Measurements from ENCODE around the gene PRKAB1.
"Not testable (repeated sequence)": the region's sequence is repeated elsewhere in the genome, so short reads cannot be mapped to it uniquely, and the experiment has no call there.

The PRKAB1 gene

DNA sequence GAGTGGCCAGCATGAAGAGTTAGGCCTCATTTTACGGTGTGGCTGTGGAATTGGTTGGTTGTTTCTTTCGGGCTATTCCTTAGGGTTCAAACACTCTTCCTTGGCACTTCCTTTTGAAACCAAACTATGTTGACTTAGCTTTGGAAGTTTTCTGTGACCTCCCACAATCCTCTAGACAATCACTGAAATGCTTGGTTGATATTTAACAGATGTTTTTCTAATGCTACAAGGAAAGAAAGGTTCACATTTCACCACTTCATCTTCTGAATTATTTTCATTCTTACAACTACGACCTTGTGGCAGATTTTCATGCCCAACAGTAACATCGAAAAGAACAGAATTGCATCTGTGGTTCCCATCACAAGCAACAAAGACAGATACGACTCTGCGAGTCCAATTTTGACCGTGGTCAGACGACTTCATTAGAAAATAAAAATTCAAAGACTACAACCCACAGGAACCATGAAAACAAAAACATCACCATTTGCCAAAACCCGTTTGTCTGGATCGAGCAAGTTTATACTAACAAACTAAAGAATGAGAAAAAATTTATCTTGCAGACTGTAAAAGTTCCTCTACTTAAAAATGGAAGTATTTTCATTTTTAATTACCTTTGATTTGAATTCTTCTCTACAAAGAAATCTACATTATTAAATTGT is 16.9 kb downstream of the PRKAB1 start:
- no peak for DNase-seq (ENCODE audit: low read depth in 2 of 2)

DNA sequence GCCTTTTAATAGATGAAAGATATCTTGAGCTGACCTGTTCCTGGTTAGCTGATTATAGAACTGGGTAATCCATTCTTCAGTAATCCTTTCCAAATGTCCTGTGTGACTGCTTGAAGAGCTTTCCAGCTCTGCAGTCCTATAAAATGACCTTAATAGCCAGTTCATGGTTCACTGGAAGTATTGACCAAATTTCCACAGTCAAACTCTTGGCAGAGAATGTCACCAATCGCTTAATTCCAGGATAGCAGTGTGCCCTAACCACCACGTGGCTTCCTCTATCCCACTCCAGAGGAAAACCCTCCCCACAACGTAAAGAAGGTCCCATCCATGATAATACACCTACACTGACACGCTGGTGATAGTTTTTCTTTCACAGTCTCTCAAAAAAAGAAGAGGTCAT is 17.4 kb downstream of the PRKAB1 start:
- no peak for DNase-seq (ENCODE audit: low read depth in 2 of 2)

DNA sequence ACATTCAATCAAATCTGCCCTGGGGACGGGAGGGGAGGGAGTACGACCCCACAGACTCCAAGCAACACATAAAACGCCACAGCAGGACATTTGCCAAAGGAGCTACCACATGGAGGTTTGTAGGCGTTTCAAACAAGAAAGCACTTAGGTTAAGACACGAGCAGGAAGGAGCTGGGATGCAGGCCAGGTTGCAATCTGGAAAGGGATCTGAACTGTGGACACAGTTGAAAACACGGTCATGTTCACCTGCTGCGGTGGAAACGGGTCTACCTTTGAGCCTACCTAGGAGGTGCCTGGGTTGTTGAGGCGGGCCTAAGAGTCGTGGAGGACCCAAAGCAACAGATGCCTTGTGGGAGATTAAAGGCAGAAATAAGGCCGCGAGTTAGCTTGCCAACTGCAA is 18.4 kb downstream of the PRKAB1 start:
- no peak for DNase-seq (ENCODE audit: low read depth in 2 of 2)

DNA sequence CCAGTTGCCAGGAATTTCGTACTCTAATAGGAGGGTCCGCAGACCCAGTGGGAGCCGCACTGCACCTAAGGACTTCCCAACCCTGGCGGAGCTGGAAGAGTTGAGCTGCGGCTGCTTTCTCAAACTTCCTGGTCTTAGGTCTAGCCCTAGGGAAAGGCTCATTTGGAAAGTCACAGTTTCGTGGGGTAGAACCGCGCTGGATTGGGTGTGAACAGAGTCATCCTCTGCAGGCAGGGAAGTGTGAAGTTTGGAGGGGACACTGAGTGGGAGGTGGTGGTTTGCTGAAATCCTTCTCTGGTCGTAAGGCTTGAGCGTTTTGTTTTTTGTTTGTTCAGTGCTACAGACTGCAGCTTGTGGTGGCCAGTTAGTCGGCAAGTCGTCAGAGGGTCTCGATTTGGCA is 18.8 kb downstream of the PRKAB1 start:
- no peak for DNase-seq (ENCODE audit: low read depth in 2 of 2)

DNA sequence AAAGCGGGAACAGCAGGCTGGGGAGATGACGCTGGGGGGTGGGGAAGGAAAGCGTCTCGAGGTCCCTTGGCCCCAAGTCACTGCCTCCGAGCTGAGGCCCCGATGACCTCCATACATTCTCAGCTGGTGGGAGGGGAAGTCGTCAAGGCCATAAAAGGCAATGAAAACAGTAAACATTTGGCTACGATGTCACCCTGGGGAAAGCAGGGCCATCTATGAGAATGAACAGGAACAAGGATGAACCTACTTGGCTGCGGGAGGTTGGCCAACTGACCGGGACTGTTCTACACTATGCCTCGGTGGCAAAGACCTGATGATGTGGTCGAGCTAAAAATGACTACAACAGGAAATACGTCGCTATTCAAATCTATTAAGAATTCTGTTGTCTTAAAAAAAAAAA is 19.5 kb downstream of the PRKAB1 start:
- no peak for DNase-seq (ENCODE audit: low read depth in 2 of 2)

DNA sequence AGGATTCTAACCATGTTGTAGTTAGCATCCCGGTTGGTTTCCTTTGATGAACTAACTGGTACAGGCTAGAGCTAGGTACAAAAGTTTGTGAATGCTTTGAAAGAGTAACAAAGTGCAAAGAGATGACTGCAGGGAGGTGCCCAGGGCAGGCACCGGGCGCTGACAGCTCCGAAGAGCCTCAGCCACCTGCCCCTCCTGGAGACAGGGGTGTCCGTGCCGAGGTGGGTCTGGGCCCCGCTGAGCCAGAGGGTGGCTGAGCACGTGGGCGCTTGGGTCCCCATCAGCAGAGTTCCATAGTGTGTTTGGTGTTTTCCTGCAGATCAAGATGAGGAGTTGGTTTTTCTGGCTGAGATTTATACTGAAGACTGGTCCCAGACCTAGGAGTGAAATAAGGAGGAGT is 19.9 kb downstream of the PRKAB1 start:
- DNase-seq (ENCODE audit: low read depth in 2 of 2), result no peak

DNA sequence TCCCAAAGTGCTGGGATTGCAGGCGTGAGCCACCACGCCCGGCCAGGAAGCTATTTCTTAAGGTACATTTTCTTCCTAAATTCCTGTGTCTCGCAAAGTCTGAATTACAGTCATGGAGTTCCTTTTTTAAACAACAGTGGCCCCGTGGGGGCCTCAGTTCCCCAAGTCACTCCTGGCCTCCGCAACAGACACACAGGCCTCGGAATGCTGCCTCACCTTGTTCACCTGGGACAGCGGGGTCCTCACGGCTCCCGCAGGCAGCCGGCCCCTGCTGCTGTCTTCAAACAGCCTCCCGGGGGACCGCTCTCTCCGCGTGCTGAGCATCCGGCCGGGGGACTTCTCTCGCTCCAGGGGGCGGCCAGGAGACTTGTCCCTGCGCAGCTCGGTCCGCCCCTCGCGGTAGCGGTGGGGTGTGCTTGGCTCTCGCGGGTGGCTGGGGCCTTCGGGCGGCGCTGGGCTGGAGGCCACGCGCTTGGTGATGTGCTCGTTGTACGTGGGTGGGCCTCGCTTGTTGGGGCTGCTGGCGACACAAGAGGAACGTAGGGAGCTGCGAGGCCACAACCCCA is 22.1 kb downstream of the PRKAB1 start:
- no peak for DNase-seq (ENCODE audit: low read depth in 2 of 2)

DNA sequence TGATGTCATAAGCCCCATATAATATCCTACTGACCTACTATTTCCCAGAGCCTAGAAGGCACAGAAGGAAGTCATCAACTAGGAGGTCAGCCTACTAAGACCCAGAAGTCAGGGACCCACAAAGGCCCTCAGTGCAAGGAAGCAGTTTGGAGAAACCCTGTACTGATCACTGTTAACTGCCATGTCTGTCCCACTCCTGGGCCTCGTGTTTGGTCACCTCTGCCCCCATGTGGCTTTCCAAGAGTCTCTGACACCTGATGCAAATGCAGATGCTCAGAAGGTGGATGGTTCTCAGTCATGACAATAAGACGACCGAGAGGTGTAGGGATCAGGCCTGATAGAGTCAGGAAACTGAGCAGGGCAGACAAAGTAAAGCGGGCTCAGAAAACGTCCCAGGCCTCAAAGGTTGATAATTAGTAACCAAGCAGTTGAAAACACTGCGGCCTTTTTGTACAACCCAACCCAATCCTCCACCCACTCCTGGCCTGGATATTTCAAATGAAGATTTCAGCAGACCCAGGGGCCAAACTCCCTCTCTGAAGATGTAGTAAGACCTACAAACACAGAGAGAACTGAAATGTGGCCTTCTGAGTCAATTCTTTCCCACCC is 23.4 kb downstream of the PRKAB1 start:
- no peak for DNase-seq (ENCODE audit: low read depth in 2 of 2)

DNA sequence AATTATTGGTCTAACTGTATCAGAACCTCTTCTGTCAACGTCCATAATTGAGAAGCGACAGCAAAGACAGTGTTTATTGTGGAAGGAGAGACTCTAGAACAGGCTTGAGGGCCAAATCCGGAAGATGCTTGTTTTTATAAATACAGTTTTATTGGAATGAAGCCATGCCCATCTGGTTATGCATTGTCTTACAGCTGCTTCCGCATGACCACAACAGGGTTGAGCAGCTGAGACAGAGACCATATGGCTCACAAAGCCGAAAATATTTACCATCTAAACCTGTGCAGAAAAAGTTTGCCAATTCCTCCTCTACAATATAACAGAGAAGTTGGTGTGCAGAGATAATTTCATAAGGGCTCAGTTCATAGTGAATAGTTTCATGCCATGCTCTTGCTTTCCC is 24.5 kb downstream of the PRKAB1 start:
- DNase-seq (ENCODE audit: low read depth in 2 of 2), result no peak

DNA sequence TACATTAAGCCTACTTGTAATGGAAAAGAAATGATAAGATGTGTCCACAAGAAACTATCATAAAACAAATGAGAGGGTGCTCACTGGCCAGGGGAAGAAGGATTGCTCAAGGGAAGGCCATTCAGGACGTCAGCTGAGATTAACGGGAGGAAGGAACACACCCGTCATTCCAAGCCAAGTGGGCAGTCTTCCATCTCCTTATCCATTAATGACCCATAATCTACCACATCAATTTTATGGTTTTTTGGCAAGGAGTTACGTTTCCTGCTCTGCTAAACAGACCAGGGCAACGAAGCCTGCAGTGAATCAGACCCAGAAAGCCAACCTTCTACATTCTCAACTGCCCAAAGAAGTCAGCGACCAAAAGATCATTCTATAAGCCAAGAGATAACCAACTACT is 25.1 kb downstream of the PRKAB1 start:
- DNase-seq (ENCODE audit: low read depth in 2 of 2), result no peak

DNA sequence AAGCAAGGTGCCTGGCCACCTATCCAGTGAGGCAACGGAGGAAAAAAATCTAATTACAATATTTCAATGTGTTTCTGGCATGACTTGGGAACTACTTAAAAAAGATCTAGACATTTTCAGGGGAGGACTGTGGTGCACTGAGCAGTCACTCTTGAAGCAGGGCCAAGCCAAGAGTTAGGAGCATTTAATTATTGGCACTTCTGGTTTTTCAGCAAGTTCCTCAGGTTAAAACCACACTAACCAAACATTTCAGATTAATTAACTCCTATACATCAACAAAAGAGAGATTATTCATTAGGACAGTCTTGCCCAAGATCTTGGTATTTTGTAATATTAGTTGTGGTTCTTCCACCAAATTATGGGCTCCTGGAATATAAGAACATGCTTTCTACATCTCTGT is 25.6 kb downstream of the PRKAB1 start:
- no peak for DNase-seq (ENCODE audit: low read depth in 2 of 2)

DNA sequence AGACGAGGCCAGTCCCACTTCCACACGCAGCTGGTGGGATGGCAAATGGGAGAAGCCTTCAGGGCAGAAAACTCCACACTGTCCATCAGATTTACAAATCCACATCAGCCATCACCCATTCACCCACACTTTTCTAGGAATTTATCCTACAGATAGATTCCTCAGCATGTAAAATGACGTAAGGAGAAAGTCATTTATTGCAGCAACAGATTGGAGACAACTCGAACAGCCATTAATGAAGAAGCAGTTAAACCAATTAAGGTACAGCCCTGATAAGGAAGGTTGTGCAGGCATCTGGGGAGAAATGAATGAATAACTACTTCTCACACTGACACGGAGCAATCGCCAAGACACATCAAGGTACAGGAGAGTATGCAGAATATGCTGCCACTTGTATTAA is 26.2 kb downstream of the PRKAB1 start:
- no peak for DNase-seq (ENCODE audit: low read depth in 2 of 2)

DNA sequence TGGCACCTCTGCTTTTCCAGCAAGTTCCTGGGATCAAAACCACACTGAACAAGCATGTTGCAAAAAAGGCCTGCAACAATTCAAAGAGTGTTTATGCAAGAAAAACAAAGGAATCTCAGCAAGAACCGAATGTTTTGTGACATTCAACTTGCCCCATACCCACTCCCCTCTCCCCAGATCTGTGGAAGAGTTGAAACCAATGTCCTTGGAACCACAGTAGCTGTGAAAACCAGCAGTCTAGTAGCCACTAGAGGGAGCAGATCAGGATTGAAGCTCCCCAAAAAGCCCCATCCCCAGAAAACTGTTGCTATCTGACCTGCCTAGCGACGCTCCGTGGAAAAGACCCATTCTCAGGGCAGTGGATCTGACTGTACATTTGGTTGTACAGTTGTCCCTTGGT is 27.1 kb downstream of the PRKAB1 start:
- no peak for DNase-seq (ENCODE audit: low read depth in 2 of 2)

DNA sequence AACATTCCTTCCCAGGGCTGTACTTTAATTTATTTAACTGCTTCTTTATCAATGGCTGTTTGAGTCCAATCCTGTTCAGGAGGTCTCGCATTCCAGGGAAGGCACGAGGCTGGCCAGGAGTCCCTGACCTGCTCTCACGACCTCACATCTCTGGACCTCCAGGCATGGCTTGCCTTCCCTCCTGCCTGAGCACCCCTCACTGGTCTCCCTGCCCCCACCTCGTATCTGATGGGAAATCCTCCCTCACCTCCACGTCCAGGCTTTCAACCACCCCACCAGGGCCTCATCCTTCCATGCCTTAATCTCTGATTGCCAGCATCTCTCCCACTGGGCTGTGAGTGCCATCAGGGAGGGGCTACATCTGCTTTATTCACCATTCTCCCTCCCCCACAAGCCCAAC is 29.0 kb downstream of the PRKAB1 start:
- no peak for DNase-seq (ENCODE audit: low read depth in 2 of 2)

DNA sequence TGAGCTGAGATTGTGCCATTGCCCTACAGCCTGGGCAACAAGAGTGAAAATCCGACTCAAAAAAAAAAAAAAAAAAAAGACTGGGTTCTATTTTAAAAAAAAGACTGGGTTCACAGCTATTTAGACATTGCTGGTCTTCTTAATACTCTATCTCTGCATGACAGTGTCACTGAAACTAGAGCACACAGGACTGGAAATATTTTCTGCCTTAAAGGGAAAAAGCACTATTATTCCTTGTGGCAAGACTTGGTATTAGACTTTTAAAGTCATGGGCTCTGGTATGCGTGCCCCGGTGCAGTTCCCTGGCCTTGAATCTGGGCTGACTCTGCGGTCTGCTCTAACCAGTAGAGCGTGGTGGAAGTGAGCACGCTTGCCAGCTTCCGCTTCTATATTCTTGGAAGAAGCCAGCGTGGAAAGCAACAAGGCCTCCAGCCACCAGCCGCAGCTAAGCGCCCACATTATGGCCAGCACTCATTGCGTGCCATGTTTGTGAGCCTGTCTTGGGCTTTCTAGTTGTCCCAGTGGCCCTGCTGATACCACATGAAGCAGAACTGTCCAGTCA is 31.3 kb downstream of the PRKAB1 start:
- no peak for DNase-seq (ENCODE audit: low read depth in 2 of 2)

DNA sequence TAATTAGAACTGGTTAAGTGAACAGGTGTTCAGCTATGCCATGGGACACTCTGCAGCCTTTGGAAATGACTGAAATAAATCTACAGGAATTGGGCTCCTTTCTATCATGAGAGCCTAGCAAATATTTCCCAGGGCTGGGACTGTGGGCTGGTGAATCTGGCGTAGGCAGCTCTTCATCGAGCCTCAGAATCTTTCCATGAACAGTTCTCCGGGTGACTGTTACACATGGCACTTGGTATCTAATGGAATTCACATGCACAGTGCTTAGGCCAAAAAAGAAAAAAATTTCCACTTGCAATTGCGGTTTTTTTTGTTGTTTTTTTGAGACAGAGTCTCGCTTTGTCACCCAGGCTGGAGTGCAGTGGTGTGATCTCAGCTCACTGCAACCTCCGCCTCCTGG is 32.1 kb downstream of the PRKAB1 start:
- DNase-seq (ENCODE audit: low read depth in 2 of 2), result no peak

DNA sequence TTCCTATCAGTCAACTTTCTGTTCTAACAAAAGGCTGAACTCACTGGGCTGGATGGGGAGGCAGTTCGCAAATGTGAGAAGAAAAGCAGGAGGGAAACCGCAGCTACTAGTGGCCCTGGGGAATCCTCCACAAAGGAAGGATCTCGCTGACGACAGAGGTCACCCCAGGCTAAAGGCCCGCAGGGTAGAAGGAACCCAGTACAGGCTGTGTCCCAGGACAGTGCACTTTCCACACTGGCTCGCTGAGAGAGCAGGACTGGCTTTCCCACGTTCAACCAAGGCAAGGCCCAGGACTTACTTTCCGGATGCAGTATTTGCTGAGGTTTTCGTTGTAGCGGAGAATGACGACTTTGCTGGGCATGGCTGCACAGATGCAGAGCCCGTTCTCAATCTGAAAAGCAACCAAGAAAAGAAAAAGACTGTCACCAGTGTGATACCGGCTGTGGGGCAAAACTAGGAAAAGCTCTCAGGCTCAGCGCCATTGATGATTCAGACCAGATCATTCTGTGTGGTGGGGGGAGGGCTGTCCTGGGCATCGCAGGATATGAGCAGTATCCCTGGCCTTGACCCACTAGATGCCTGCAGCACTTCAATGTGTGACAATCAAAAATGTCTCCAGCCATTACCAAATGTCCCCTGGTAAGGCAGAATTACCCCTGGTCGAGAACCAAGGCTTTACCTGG is 36.3 kb downstream of the PRKAB1 start:
- no peak for DNase-seq (ENCODE audit: low read depth in 2 of 2)

DNA sequence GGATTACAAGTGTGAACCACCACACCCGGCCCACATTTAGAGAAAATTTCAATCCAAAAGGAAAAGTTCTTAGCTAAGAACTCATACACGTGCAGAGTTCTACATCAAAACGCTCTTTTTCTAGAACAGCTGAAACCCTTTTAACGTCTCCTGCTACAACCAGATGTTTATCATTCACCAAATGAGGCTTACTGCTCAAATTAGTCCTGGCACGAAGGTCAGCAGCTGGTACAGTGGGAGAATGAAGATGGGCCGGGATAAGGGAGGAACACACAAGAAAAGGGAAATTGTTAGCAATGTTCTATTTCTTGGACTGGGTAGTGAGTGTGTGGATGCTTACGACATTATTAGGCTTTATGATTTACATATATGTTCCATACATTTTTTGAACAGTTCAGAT is 37.2 kb downstream of the PRKAB1 start:
- no peak for DNase-seq (ENCODE audit: low read depth in 2 of 2)

DNA sequence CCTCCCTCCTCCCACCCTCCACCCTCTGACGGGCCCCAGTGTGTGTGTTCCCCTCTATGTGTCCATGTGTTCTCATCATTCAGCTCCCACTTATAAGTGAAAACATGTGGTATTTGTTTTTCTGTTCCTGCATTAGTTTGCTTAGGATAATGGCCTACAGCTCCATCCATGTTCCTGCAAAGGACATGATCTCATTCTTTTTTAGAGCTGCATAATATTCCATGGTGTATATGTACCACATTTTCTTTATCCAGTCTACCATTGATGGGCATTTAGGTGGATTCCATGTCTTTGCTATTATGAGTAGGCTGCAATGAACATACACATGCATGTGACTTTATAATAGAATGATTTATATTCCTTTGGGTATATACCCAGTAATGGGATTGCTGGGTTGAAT is 38.5 kb downstream of the PRKAB1 start:
- not testable (repeated sequence) for DNase-seq (ENCODE audit: low read depth in 2 of 2)

DNA sequence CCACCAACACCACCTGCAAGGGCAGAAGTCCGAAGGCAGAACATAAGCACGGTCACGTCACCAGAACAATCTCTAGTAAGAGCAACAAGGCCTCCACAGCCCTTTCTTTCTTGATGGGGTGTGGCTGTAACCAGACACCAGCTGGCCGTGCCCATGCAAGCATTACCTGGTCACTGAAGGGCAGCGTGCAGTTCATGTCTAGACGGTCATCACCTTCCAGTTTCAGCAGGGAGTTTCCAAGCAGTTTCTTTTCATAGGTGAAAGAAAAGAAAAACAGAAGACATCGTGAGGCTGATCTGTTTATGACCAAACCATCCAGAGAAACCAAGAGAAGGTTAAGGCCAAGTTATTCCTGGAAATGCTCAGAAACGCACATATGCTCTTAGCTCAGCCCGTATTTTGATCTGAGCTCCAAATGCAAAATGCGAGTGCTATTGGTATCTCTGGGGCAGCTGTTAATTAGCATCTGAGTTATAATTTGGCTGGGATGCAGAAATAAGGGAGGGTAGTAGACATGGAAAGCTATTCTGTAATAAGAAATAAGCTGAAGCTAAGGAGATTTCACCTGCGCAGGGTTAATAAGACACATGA is 42.5 kb downstream of the PRKAB1 start:
- no peak for DNase-seq (ENCODE audit: low read depth in 2 of 2)

DNA sequence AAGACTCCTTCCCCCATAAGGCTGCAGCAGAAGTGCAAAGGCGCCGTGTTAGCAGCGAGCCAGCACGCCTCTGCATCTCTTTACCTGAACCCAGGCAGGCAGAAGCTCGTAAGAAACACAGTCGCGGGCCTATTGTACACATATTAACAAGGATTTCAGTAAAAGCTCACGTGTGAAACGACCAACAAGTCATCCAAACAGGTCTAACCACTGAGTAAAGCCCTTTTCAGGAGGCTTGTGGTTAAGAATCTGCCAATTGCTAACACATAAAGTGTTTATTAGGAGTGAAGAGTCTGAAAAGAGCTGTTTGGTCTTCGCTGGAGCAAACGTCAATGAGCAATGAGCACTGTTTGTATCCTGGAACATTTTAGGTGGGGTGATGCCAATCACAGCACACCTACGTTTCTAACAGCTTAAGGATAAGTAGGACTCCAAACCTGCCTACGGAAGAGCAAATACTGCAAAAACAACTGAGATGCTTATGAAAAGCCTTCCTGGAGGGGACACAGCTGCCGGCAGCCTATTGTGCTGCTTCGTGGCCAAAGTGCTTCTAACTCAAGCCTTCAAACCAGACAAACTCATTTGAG is 43.1 kb downstream of the PRKAB1 start:
- no peak for DNase-seq (ENCODE audit: low read depth in 2 of 2)

DNA sequence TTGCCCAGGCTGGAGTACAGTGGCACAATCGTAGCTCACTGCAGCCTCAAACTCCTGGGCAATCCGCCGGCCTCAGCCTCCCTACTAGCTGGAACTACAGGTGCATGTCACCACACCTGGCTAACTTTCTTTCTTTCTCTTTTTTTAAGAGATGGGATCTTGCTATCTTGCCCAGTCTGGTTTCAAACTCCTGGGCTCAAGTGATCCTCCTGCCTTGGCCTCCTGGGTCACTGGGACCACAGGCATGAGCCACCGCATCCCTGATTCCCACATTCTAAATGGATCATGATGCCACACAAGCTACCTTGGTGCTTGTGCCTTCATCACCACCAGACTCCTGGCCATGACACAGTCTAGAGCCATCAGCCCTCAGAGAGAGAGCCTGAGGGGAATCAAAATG is 43.8 kb downstream of the PRKAB1 start:
- DNase-seq (ENCODE audit: low read depth in 2 of 2), result no peak

Measured in stimulated activated CD8-positive, alpha-beta memory T cell treated with anti-CD3 and anti-CD28 coated beads, Interleukin-7, amount 100 ng/mL, for 1 hour (primary cell).